CD4-positive, alpha-beta T cell treated with Interleukin-6 for 4 hours (primary cell): Measurements from ENCODE around the gene HCRTR1.

Experiments
- DNase-seq: peaks from one replicate; pipeline ENCODE4 v3.0.0-alpha.2; 2020; ENCODE audit warnings: mixed read lengths

Gene HCRTR1

DNA sequence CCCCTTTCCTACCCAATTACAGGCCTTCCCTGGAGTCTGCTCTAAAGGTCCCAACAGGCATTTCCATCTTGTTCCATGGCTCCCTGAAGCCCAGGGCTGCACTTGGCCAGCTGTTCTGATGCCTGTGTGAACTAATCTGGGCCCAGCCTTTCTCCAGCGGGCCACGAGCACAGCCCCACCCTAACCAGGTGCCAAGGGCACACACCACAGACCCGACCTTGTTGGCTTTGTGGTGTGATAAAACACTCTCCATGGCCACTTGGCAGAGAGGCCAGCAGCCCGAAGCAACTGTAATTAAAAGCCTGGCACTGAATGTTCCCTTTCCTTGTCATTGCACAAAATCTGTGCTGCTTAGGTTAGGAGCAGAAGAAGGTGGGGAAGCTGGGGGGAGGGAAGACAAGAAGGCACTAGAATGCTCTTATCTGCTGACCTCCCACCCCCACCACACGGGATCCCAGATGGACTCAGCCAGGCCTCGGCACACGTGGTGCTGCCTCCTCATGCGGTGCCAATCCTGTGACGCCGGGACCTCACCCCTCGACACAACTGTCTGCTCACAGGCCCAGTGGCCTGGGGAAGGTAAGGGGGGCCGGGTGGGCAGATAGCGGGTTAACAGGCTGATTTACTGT lies 9.9 kb downstream of the HCRTR1 start:
- DNase-seq: no peak

DNA sequence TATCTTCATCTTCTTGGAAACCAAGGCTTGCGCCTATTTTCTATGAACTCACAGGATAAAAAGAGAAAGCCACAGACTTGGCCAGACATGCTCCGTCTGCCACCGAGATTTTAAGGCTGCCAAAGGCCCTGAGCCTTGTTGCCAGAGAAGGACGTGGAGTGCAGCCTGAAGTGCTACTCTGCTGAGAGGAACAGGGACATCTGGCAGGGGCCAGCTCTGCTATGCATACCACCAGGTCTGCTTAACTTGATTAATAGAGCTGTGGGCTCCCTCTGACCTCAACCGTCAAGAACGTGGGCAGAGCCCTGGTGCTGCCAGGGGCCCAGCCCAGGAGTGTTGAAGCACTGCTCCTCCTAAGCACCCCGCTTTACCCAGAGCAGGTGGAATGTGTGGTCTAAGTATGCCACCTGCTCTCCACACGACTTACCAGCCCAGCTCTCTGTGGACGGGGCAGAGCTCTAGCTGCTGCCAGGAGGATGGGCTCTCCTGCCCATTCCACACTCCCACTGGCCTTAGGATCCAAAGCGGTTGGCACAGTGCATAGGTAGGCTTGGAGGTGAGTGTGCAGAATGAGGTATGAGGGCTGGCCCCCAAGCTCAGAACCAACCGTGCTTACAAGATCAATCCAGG lies 10.6 kb downstream of the HCRTR1 start:
- no peak for DNase-seq

DNA sequence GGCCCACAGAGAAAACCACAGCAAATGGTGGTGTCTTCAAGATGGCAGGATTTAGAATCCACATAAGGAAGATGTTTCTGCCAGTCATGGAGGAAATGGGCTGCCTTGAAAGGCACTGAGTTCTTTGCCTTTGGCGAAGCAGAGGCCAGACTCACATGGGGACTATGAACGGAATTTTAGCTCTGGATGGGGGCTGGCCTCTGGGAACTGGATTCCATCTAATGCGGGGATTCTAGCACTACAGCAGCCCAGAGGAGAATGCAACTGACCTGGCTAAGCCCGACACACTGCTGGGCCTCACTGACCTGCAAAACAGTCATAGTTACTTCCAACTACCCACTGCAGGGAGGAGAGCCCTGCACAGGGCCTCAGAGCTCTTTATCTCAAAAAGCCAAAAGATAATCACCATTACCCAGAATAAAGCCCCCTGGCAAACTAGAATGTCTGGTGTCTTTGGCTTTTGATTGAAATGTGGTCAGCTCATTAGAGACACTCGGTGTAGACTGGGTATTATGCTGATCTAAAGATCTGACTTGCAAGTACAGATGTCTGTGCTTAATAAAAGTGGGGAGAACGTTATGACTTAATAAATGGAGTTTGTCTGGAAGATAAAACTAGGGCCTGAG lies 11.6 kb downstream of the HCRTR1 start:
- DNase-seq: no peak

DNA sequence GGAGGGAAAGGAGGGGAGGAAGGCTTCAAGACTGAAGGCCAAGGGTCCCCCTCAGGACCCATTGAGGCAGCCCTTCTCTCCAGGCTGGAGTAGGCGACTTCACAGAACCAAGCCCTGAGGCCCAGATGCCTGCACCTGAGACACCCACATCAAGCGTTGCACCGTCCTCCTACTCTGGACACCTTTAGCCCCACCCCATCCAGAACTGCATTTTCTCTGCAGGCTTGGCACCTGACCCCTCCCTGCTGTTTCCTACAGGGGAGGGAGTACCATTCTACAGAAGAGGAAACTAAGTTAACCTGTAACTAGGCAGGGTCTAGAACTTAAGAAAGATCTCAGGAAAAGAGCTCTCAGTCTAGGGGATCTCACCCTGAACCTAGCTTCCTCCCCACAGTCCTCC lies 15.2 kb downstream of the HCRTR1 start:
- no peak for DNase-seq

DNA sequence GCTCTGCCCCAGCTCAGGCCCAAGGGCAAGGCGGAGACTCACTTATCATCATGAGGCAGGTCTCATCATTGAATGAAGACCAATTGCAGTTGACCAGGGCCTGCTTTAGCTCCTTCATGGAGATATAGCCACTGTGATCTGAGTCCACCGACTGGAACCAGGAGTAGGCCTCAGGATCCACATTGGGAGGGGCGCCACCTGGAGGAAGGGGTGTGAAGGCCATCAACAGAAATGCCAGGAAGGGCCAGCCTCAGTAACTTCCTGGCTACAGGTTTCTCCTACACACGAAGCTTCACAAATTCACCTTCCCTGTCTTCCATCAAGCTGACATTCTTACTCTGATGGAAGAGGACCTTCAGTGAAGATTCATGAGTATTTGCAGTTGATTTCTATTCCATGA lies 15.6 kb downstream of the HCRTR1 start:
- peak; percentile 20 for DNase-seq

DNA sequence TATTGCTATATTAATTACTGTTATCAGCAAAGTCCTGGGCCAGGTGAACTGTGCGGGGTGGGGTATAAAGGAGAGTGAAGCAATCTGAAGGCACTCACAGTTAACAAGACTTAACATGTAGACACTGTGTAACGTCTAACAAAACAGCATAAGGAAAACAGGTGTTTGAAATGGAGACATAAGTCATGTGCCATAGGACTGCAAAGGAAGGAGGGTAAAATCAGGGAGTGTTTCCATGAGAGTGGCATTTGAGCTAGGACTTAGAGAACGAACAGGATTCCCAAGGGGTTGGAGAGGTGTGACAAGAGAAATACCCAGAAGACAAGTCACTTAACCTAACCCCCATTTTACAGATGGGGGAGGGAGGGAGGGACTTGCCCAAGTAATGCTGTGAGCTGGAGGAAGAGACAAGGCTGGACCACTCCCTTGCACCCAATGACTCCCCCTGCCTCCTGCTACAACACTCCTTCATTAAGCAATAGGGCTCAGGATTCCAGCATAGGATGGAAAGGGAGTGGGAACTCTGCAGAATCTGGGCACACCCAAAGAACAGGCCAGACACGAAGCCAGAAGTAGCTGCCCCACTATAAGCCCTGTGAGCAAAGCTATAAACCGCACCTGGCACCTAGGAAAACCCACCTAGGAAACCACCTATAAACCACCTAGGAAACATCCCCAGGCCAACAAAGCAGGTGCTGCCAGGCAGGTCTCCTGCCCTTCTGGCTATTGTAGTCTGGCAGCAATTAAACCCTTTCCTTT lies 20.6 kb downstream of the HCRTR1 start:
- DNase-seq: no peak

DNA sequence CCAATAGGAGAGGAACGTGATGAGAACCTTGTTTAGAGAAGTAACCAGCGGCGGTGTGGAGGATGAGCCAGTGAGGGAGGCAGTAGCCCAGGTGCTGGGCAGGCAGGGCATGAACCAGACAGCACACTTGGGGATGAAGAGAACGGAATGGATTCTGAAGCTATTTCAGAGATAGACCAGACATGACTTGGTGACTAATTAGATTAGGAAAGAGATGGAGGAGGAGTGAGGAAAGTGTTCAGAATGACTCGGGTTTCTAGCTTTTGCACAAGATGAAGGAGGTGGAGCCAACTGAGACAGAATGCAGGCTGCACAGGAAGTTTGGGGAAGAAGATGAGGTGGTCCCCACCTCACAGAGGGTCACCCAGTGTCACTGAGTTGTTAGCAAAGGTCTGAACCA lies 22.1 kb downstream of the HCRTR1 start:
- DNase-seq: no peak

DNA sequence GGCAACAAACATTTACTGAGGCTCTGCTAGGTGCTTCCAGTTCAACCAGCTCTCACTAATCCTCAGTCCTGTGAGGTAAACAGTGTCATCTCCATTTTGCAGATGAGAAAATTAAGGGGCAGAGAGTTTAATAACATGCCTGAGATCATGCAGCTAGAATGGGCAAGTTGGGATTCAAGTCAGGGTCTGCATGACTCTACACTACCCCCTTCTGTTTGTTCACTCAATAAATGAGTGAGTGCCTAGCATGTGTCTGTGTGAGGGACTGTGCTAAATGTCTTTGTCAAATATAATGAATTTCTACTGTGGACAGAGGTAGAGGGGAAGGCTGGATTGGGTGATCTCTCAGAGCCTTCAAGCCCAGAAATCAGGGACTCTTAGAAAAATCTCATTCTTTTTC lies 22.7 kb downstream of the HCRTR1 start:
- no peak for DNase-seq

DNA sequence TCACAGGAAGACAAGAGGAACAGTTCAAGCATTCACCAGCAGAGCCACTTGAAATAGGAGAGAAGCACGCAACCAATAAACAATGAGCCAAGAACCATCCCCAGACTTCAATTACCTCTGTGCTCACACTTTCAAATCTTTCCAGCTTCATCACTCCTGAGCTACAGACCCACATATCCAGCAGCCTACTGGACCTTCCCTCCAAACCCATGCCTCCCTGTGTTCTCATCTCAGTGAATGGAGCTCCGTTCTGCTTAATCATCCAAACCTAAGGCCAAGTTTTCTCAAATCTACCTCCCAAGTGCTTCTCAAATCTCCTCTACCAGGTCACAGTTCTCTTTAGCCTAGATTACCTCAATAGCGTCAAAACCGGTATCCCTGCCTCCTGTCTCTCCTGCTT lies 23.5 kb downstream of the HCRTR1 start:
- DNase-seq: no peak

DNA sequence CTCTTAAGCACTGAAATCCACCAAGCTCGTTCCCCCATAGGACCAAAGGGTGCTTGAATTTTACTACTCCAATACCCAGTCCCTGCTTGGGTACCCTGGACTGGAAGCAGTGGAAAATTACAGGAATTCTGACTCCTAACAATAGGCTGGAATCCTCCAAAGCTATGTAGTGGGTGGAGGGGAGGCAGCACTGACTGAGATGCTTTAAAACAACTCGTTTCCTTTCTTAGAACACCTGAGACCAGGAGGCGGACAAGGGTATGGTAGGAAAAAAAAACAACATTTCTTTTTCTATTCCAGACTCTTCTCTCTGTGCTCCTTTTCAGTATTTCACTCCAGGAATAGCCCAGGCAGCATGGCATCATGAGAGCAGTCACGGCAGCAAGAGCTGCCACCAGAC lies 24.9 kb downstream of the HCRTR1 start:
- no peak for DNase-seq

DNA sequence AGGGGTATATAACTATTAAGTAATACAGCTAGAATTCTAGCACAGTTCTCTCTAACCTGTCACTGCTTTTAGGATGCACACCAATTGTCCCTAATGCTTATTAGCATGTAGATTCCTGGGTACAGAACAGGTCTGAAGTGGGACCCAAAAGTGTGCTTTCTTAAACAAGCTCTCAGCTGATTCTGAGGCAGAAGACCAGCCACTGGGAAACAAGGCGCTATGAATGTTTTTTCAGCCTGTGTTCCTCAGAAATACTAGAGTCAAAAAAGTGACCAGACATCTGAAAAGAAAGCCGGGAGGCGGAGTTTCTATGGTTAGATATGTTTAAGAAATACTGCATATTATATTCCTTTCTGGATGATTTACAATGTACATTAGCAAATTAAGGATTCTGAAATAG lies 25.4 kb downstream of the HCRTR1 start:
- DNase-seq: no peak

DNA sequence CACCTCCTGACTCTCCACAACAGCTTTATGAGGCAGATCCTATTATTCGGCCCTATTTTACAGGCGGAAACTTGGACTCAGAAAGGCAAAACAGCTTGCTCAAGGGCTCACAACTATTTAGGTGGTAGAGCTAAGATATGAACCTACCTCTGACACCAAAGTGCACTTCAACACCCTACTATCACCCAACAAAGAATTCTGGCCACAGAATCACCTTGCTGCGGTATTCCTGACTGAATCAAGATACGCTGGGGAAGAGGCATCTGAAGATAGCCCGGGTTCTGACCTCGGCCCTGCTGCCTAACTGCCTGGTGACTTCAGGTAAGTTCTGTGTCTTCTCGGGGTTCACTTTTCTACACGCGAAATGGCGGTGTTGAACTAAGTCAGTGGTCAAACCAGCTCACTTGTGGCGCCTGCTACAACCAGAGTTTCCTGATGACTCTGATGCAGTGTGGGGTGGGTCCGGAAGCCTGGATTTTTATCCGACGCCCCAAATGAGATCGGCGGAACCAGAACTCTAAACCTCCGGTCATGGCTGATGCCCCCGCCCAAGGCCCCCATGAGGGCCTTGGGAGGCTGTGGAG lies 26.6 kb downstream of the HCRTR1 start:
- no peak for DNase-seq

DNA sequence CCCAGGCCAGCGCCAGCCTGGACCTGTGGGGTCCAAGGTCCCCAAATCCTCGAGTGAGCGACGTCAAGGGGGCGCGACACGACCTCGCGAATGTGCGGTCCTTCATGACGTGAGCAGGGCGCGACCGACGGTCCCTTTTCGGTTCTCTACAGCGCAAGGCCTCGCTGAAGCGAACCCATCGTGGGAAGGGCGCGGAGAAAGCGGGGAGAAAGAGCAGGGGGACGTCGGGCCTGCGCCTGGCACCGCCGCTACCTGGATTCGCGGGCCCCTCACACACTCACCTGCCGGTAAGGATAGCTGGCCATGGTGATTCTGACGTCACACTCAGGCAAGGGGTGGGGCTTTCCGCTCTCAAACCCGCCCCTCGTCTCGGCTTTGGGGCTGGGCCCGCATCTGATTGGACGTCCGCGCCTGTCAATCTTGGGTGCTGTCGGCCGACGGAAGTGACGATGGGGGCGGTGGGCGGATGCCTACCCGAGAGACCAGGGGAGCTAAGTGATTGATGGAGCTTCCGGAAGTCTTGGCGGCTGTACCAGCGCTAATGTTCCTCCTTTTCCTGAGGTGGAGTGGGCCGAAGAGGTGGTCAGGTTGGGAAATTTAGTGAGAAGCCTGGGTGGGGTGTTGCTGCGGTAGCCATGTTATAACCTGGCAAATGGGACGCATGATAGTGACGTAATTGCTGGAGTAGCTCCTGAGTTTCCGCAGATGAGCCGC lies 27.2 kb downstream of the HCRTR1 start, which contains the start of gene PEF1:
TSS of gene PEF1 (minus strand) at position 317 of the 714 bp plus-strand sequence. CDS start at position 305, 12 bp downstream.
- DNase-seq: peak; percentile 99

DNA sequence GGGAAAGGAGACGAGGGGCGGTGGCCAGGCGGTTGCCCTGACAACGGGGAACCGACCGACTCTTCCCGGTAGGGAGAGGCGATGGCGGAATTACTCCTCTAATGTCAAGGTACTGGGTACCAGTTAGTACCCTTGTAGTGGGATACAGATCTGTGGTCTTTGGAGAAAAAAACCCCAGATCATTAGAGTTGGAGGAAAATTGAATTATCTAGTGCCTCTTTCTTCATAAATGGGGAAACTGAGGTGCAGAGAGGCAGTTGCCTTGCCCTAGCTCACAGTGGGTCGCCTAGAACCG lies 27.7 kb downstream of the HCRTR1 start:
- DNase-seq: no peak

DNA sequence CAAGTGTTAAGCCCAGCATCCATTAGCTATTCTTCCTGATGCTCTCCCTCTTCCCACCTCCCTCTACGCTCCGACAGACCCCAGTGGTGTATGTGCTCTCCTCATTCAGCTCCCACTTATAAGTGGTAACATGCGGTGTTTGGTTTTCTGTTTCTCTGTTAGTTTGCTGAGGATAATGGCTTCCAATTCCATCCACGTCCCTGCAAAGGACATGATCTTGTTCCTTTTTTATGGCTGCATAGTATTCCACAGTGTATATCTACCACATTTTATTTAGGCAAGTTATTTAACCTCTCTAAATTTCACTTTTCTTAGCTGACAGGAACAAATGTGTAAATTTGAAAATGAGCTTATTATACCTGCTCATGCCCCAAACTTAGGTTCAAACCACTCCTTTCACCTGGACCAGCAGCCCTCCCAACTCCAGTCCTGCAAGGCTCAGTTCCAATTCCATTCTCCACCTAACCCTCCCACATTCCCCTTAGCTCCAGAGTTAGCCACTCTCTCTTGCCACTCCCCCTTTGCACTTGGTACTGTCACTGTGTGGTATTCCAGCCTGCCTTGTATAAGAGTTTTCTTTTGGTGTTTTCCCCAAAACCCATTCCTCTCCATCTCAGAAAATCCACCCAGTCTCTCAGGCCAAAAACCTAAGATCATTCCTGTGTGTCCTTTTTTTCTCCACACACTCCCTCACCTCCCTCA lies 28.9 kb downstream of the HCRTR1 start:
- no peak for DNase-seq

DNA sequence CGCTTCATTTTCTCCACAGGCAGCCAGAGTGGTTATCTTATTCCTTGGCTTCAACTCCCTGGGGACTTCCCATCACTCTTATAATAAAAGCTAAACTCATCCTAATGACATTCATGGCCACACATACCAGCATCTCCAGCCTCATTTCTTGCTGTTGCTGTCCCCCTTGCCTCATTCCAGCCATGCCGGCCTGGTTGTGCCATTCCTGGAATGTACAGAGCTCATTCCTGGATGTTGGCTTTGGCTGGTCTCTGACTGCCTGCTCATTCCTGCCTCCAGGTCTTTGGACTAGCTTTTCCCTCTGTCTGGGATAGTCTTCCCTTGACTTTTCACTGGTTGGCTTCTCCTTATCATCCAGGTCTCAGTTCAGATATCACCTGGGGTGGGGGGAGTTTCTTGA lies 29.6 kb downstream of the HCRTR1 start:
- no peak for DNase-seq

DNA sequence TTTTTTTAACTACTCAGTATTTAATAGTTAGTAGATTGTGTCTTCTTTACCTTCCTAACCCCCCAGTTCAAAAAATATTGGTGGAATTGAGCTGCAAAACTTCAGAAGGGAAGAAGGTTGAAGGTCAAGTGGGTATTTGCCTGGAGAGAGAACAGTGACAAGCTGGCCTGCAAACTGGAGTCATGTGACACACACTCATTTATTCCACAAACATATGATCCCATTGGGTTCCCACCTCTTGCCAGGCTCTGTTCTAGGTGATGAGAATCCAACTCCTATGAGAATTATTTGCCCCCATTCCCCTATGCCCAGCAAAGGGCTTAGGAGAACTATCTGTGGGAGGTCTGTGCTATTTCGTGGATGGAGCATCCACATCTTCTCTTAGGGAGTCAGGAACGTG lies 30.7 kb downstream of the HCRTR1 start:
- DNase-seq: no peak

DNA sequence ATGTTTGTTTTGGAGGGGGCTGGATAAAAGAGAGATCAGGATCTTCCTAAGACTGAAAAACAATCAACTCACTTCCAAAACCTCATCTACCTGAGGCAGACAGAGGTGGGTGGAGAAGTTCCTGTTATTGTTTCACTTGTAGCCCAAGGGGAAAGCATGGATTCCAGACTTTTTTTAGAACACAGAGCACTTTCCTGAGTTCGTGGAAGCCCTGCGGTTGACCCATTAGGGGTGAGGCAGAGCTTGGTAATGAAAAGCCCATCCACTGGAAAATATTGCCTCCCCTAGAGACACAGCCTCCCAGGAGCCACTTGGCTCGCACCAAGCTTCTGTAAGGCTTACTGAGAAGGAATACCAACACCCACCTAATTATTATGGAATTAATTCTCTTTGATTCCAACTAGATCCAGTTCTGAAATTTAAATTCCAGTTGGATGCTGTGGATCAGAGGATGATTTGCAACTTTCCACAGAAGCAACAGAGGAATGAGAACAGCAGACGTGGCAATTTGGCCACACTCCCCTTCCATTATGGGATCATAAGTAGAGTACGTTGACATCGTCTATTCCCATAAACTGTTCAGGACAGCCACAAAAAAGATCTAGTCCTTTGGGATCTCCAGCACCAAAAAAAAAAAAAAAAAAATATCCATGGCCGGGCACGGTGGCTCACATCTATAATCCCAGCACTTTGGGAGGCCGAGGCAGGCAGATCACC lies 31.3 kb downstream of the HCRTR1 start:
- DNase-seq: no peak

DNA sequence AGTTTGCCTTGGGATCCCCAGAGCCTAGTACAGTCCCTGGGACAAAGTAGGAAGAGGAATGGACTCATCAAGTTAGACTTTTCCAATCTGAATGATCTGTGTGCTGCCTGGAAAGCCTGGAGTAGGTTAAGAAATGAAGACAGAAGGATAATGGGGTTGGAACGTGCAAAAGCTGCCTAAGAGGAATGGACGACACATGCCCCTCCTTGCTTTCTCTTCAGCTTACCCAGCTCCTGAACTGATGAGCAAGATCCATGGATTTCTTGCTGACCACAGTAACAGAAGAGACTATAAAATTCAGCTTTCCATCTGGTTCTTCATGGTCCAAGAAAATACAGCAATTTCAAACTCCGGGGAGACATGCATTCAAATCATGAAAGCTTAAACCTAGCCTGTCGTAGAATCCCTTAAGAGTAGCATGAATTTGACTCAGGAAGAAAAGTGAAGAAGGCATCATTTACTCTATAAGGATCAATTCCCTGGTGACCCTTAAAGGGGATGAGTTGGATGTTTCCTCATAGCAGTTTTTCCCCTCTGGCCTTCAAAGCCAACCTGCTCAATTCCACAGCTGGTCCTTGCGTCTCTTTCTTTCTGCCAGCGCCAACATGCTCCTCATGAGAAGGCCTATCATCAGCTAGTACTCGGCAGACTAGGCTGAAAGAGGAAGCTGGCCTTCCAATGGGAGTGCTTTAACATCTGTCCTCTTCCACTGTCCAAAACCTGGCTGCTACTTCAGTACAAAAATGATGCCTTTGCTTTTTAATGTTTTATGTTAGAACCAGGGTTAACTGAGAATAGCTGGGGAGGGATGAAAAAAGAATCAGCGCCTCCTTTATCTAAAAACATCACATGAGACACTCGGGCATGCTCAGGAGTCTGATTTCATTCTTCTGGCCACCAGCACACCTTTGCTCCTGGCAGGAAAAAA lies 32.9 kb downstream of the HCRTR1 start:
- no peak for DNase-seq

DNA sequence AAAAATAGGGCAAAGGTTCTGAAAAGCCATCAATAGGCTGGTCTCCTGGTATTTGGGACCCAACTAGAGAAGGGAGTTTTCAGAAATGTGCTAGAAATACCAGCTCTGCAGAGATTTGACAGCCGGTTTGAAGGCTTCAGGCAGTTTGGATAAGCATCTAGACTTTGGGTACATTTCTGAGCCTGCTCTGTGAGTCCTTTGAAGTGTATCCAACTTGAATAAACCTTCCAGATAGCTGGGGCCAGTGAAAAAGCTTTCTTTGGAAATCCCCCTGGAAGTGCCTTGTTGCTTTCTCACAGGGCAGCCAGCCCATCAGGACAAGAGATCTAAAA lies 33.6 kb downstream of the HCRTR1 start:
- DNase-seq: no peak

DNA sequence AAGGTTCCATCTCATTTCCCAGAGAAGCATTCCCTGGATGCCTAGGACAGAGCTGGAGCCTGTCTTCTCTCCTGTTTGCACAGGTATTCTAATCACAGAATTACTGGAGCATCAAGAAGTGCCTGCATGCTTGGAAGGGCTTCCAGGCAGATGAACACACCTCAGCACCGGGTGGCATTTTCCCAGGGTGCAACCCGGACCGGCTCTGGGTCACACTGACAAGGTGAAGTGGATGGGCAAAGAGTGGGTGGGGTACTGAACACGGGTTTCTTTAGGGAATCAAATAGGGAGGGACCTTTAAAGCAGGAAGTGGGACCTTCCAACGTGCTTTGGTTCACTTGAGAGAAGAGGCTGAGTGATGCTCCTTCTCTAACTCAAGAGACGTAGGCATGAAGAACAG lies 34.3 kb downstream of the HCRTR1 start:
- no peak for DNase-seq
